GM12801 (cell line): ENCODE measurements around the gene QSOX2.

Experiments used
- TF ChIP-seq, protein P1 (sequence below): IDR thresholded peaks from one replicate; pipeline ENCODE4 v1.5.1; 2011; ENCODE audit warnings: control low read depth; ENCODE audit not compliant: insufficient read length; ENCODE audit errors: extremely low read depth

QSOX2 gene

GRCh38 chr9:136267261-136268111, 21.9 kb upstream of the QSOX2 start:
- TF ChIP-seq, protein P1, sequence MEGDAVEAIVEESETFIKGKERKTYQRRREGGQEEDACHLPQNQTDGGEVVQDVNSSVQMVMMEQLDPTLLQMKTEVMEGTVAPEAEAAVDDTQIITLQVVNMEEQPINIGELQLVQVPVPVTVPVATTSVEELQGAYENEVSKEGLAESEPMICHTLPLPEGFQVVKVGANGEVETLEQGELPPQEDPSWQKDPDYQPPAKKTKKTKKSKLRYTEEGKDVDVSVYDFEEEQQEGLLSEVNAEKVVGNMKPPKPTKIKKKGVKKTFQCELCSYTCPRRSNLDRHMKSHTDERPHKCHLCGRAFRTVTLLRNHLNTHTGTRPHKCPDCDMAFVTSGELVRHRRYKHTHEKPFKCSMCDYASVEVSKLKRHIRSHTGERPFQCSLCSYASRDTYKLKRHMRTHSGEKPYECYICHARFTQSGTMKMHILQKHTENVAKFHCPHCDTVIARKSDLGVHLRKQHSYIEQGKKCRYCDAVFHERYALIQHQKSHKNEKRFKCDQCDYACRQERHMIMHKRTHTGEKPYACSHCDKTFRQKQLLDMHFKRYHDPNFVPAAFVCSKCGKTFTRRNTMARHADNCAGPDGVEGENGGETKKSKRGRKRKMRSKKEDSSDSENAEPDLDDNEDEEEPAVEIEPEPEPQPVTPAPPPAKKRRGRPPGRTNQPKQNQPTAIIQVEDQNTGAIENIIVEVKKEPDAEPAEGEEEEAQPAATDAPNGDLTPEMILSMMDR: no peak

GRCh38 chr9:136265561-136266355, 20.1 kb upstream of the QSOX2 start:
- TF ChIP-seq, protein P1: no peak

DNA sequence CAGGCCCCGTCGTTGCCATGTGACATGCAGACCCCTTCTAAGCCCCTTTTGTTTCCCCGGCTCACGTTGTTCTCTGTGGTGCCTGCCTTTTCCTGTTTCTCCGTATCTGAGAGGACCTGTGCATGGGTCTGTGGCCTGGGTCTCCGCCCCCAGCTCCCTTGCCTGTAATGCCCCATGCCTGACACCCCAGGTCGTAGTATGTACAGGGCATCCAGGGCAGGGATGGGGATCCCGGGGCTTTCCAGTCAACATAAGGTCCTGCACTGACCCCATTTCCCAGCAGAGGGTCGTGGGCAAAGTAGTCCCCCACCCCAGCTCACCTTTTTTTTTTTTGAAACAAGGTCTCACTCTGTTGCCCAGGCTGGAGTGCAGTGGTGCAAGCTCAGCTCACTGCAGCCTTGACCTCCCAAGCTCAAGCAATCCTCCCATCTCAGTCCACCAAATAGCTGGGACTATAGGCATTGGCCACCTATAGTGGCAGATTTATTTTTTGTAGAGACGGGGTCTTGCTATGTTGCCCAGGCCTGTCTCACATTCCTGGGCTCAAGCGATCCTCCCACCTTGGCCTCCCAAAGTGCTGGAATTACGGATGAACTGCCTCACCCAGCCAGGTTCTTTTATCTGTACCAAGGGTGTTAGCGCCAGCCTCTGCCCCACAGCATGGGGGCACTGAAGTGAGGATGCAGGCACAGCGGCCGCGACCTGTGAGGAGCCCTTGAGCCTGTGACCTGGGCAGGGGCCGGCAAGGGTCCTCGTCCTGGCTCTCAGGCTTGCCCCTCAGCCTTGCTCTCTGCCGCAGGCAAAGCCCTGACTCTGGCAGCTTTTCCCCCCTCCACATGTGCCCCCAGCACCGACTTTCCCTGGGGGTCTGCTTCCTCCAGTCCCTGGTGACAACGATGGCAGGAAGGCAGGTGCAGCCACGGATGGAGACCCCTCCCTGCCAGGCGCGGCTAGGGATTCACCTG, 19.1 kb upstream of the QSOX2 start:
- TF ChIP-seq, protein P1: no peak

DNA sequence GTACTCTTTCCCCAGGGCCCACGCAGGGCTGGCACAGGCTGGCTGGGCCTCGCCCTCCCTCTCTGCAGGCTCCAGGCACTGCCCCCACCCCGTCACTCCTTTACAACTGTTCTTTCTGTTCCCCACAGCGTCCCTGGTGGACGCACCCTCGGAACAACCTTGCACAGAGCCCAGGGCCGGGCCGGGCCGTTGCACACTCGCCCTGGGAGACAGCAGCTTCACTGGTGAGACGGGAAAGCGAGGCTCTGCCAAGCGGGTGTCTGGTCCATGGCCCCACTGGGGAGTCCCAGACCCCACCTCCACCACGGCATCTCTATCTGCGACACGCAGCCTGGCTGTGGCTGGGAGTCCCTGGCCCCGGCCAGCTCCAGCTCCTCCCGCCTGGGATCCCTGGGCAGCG, 18.4 kb upstream of the QSOX2 start:
- TF ChIP-seq, protein P1: no peak

DNA sequence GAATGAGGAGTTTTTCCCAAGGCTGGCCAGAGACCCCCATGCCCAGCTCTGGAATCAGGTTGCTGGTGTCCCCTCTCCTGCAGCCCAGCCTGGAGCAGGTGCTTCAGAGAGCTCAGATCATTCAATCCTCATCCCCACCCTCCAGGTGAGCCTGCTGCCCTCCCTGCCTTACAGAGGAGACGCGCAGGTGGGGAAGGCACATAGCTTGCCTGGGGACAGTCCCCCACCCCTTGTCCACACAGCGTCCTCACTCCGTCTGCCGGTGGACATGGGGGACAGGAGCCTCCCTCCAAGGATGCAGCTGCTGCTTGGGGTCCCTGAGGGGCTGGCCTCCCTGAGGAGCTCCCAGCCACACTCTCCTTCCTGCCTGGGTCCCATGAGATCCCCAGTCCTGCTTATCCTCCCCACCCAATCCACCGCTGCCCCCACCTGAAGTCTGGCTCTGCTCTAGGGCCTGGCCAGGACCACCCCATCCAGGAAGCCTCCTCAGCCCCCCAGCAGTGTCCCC, 17.1 kb upstream of the QSOX2 start:
- TF ChIP-seq, protein P1: no peak

DNA sequence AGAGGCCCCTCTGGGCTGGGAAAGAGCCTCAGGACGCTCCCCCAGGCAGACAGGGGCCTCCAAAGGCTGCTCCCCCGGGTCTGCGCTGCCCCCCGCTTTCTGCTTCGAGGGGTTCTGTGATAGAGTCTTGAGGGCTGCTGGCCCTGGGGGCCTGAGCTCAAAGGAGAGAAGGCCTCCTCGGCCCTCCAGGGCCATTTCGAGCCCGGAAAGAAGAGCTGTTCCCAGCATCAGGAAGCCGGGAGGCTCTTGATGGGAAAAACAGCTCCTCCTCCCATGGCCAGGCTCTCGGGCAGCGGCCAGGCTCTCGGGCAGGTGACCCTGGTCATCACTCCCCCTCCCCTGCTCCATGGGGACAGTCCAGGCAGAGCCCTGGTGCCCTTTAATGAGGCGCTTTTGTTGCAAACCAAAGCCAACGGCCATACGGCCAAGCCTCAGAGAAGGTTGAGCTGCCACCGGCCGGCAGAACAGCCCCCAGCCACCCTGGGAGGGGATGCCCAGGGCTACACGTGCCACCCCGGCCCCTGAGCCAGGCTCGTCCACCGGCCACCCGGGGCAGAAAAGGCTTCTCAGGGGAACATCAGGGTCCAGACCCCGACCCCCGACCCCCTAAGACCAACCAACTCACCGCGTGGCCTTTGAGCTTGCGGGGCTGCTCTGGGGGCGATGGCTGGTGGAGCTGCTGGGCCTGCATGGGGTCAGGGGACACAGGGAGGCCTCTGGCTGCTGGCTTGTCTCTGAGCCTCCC, 16.2 kb upstream of the QSOX2 start:
- TF ChIP-seq, protein P1: no peak
